GM18951 (cell line): ENCODE data around the gene SHANK3.

Experiments used
- POLR2A ChIP-seq: IDR thresholded peaks from 4 replicates; pipeline ENCODE4 v1.6.1; 2011; ENCODE audit warnings: mild to moderate bottlenecking; ENCODE audit not compliant: insufficient read length, insufficient read depth; ENCODE audit errors: extremely low read depth
- in situ Hi-C: fragments of 300-500 bp; cut with MboI; formaldehyde crosslinking; loops from one replicate; pipeline ENCODE4 v1.12.0; 2022; ENCODE audit warnings: low sequenced_read_pairs, mixed read lengths, inconsistent platforms; ENCODE audit not compliant: unreplicated experiment

The SHANK3 gene

DNA sequence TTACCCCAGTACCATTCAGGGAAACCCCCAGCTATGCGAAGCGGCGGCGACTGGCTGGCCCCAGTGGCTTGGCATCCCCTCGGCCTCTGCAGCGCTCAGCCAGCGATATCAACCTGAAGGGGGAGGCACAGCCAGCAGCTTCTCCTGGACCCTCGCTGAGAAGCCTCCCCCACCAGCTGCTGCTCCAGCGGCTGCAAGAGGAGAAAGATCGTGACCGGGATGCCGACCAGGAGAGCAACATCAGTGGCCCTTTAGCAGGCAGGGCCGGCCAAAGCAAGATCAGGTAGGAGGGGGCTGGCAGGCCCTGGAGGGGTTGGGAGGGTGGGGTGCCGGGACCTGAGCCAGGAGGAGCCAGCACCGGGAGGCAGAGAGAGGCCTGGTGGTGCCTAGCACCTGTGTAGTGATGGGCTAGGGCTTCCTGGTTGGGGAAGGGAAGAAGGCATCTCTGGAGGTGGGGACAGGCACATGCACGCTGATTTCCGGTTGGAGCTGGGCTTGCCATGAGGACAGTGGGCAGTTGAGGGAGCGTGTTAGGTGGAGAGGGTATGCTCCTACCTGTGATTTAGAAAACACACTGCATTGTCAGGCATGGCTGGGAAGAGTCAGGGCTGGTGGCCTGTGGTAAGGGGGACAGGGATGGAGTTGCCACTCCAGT, 22.3 kb downstream of the SHANK3 start:
- in situ Hi-C loops = no loop called here
- no peak for TF ChIP-seq POLR2A

DNA sequence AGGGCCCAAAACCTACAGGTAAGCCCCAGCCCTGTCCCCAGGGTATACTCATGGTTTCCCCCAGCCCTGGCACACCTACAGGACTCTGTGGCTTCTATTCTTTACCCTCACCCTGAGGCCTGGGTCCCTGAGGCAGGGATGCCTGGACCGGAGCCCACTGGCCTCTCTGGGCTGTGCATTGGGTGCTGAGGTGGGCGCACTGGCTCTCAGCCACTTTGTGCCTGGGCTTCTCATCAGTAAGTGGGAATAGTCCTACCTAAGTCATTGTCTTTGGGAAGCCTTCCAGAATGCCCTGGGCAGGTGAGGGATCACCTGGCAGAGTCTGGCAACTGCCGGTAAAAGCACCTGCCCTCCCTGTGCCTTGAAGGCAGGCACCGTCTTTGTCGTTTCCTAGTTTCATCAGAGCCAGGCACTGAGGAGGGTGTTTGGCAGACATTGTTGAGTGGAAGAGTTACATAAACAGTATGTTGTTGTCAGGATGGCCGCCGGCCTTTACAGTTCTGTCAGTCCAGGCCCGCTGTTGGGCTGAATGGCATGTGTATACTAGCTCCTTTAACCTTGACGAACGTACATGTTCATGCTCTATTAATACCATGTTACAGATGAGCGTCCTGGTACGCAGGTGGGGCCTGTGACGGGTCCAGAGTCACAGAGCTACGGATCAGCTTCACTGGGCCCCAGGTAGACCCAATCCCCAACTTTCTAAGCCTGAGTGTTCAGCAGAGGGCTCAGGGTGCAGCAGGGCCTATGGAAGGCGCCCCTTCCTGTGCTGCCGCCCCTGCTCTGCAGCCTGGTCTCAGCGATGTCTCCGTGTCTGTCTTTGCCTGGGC, 23.0 kb downstream of the SHANK3 start:
- in situ Hi-C loops = no loop called here
- TF ChIP-seq POLR2A = no peak

DNA sequence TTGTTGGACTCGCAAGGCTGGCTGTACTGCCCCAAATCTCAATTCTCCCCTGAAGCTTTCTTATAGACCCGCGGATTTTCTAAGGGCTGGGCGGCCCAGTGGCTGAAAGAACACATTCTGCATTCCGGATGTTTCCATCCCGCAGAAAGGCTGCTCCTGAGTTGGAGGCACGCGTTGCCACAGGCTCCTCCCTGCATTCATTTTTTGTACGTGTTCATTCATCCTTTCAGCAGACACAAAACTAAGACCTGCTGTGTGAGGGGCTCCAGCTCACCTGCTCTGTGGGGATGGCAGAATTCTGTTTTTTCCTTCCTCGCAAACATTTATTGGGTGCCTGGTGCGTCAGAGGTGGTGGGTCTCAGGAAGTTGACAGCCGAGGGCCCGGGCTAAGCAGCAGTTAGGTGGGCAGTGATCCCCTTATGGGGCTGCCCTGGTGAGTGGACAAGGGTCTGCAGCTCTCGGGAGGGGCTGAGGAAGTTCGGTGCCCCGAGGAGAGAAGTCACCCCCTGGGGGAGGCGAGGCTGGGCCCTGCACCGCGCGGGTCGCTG, 23.7 kb downstream of the SHANK3 start:
- in situ Hi-C loops = no loop called here
- no peak for TF ChIP-seq POLR2A

DNA sequence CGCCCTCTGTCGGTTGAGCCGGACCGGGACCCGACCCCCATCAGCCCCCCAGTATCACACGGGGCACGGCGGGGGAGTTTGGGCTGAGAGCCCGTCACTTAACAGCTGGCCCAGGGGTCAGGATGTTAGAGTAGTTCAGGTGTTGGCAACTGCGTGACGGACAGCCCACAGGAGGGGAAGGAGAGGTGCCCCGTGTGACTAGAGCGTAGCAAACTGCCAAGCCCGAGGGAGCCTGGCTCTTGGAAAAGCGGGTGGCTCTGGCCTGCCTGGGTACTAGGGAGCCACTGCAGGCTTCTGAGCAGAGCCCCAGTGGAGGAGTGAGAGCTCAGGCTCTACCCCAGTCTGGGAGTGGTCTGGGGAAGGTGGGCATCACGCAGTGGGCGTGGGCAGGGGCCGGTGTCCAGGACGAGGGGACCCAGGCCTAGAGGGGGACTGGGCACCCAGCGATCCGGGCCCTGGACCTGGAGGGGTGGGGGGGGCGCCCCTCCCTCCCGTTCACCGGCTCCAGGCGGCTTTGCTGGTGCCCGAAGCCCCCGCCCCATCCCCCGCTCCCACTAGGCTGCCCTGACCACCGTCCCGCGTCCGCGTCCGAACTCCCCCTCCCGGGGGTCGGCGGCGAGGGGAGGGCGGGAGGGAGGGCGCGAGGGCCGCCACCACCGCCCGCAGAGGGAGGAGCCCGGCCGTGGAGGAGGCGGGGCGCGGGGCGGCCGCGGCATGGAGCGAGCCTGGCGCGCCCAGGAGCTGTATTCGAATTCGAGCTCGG, 24.4 kb downstream of the SHANK3 start:
- in situ Hi-C loops = no loop called here
- TF ChIP-seq POLR2A = no peak

DNA sequence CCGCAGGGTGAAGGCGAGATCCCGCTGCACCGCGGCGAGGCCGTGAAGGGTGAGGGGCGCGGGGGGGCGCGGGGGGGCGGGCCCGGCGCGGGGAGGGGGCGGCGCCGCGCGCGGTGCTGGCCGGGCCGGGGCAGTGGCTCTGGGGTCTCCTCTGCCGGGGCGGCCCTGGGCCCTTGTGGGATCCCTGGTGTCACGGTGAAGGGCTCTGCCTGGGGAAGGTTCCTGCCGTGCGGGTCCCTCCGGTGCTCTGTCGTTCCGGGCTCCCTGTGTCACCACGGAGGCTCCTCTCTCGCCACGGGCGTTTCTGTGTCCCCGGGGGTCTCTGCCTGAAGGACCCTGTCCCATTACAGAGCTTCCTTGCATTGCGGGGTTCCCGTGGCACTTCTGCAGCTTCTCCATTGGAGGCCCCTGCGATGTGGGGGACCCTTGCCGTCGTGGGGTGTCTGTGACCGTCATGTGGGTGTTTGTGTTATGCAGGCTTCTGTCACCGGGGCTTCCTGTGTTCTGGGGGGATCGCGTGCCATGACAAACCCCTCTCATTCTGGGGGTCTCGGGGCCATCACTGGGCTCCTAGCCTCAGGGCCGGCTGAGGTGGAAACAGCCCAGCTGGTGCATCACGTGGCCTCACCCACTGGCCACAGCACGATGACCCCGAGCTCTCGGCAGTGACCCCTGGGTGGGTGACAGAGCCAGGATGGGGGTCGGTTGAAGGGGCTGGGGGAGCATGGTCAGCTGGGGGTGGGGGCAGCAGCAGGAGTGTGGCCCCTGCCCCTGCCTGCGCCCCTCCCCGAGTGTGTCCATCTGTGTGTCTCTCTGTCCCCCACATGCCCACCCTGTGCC, 25.3 kb downstream of the SHANK3 start:
- TF ChIP-seq POLR2A = no peak

DNA sequence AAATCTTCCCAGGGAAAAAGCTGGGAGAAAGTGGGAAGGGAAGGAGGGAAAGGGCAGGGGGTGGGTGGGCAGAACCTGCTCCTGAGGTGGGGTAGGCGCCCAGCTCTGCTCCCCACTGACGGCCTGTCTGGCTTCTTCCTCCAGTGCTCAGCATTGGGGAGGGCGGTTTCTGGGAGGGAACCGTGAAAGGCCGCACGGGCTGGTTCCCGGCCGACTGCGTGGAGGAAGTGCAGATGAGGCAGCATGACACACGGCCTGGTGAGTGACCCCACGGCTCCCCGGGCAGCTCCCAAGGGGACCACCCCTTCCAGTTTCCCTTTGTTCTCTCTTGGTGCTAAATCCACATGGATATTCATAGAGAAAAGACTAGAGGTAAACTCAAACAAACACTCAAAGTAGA, 25.9 kb downstream of the SHANK3 start:
- in situ Hi-C loops = no loop called here
- TF ChIP-seq POLR2A = no peak

More for the DNA sequence above, 25.3 kb downstream of the SHANK3 start:
- in situ Hi-C loops = no loop called here

DNA sequence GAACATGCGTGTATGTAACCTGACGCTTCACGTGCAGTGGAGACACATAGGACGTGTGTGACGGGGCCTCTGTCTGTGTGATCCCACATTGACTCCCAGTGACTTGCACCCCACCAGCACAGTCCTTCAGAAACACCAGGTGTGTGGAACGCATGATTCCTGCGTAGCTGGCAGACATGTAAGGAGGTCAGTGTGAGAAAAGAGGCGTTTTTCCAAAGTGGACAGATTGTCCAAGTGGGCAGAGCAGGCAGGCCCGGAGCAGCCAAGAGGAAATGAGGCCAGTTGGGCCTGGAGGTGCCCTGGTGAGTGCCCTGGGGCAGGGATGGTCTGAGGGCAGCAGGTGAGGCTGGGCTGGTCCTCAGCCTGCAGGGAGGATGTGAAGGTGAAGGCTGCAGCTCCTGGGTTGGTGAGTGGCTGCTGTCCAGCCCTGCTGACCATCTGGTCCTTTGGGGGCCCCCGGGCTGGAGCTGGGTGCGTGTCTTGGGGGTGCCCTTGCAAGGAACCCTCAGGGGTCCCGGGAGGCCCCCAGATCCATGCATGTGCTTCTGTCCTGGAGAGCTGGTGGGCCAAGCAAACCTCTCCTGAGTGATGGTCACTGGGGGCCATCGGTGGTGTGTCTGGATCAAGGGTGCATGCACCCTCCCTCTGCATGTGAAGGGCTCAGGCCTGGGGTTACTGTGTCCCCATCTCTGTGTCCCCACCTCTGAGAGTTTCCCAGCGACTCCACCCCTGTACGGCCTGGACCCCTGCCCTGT, 26.6 kb downstream of the SHANK3 start:
- in situ Hi-C loops = no loop called here

DNA sequence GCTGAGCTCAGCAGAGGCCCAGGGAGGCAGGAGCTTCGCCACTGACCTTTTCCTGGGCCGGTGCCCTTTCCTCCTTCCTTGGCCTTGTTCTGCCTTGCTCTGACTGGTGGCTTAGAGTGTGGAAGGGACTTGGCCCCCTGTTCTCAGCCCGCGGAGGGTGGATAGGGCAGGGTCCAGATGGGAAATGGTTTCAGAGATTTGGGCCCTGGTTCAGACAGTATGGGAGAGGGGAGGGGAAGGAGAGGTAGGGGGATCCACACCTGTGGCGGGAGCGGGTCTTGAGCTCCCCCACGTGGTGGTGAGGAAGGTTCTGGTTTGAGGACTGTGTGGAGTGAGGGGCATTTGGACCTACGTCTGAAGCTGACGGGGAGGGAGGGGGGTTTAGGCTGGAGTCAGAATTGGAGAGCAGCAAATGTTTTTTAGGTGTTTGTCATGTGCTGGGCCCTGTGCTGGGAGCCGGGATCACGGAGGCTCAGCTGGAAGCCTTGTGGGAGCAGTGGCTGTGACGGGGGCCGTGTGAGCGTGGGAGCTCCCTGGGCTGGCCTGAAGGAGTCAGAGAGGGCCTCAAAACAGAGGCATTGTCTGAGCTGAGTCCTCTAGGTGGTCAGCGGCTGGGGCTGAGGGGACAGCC, 27.2 kb downstream of the SHANK3 start:
- no peak for TF ChIP-seq POLR2A
- in situ Hi-C loops = no loop called here

More for the DNA sequence above, 26.6 kb downstream of the SHANK3 start:
- TF ChIP-seq POLR2A = no peak

DNA sequence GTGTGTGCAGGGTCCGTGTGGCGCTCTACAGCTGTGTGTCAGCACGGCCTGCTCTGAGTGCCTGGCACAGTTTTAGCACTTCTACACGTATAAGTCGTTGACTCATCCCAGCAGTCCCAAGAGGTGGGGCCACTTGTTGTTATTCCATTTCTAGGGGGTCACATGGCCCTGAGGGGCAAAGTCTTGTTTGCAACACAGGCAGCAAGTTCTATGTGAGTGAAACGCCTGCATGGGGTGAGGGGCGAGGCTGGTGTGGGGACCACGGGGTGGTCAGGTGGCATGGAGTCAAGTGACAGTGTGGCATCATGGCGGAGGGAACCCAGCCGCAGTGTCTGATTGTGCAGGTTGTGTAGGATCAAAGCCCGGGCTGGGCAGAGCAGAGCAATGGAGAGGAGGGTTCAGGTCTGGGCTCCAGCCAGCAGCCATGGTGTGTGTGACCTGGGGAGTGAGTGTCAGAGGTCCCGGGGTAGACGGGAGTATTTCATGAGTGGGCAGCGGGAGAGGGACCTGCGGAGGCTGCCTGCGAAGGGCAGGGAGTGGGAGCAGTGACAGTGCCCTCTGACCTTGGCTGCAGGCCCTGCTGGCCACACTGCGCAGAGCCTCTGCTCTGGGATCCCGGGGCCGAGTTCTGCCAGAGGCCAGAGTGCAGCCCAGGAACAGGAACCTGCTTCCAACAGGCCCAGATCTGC, 27.9 kb downstream of the SHANK3 start:
- TF ChIP-seq POLR2A = no peak
- in situ Hi-C loops = no loop called here

DNA sequence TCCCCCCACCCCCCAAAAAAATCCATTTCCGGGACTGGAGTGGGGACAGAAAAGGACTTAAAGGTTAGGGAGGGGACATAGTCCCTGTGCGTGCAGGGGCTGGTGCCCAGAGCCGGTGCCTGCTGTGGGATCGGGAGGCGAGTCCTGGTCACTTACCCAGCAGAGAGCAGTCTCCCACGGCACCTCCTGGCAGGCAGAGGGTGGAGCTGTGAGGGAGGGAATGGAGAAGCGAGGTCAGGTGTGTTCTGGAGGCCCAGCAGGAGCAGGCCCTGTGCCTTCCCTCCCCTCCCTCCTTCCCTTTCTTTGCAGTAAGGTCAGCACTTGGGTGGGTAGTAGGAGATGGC, 28.4 kb downstream of the SHANK3 start:
- in situ Hi-C loops = no loop called here
- TF ChIP-seq POLR2A = no peak

DNA sequence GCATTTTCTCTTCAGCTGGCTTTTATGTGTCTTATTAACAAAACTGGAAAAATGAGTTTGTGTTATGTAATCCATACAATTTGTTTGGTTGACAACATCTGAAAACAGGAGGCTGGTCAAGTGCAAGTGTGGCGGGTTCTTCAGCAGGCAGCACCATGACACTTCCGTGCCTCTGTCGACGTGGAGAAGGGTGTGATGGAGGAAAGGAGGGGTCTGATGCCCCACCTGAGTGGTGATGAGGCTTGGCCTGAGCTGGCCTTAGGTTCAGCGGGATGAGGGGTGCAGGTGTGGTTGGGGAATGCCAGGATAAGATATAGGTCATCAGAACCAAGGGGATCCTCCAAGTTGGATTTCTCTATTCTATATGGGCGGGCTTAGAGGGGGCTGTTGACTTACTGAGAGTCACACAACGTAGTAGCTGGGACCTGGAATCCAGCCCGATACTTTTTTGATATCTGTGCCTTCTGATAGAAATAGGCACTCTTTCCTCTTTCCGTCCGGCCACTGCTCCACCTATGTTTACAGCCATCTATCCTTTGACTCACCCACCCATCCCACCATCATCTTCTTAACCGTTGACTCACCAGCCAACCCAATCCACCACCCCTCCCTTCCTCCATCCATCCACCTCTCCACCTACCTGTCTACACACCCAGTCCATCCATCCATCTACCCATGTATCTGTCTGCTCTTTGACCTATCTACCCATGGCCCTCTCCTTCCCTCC, 29.0 kb downstream of the SHANK3 start:
- in situ Hi-C loops = no loop called here
- TF ChIP-seq POLR2A = no peak

DNA sequence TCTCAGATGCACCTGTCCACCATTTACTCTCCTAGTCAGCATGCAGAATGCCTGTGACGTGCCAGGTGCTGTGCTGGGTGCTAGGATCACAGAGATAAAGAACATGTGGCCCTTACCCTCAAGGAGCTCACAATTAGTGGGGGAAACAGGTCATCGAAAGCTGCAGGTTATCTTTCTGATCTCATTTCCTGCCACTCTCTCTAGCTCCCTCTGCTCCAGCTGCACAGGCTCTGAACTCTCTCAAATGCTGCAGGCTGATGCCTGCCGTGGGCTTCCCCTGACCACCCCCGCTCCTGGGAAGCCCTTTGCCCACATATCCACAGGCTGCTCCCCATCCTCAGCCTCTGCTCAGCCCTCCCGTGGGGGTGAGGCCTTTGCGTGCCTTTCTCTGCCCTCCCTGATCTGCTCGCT, 29.6 kb downstream of the SHANK3 start:
- no peak for TF ChIP-seq POLR2A
- in situ Hi-C loops = no loop called here
